CD4-positive, CD25-positive, alpha-beta regulatory T cell (primary cell): ENCODE data around the gene SORL1. TPM values are rescaled to one million over a fixed set of nuclear protein-coding genes. Genes with fewer than 3 reads are reported as not detected.
A peak's percentile ranks its signal among the peaks of the same experiment; 100 is the strongest.

Experiments
- ATAC-seq, 2 donors: fragments of 150-1000 bp; cut with Tn5 transposase; one replicate each; pipeline ENCODE4 v1.10.0; 2021; ENCODE audit warnings: low read depth in 2 of 2, moderate number of reproducible peaks in 2 of 2, moderate library complexity in 1 of 2
- DNase-seq, 3 donors: peaks; one replicate each; pipeline versions ENCODE4 v3.0.0 to v3.0.0-alpha.2; 2012 to 2022; ENCODE audit warnings: mixed read lengths in 1 of 3
- H3K27ac ChIP-seq: one replicate; pipeline ENCODE4 v1.7.0; 2013; ENCODE audit warnings: mild to moderate bottlenecking, low read length; ENCODE audit not compliant: insufficient read depth, poor library complexity, severe bottlenecking
- H3K27me3 ChIP-seq: one replicate; pipeline ENCODE4 v1.7.0; 2013; ENCODE audit warnings: low read length; ENCODE audit not compliant: control insufficient read depth, insufficient read depth
- H3K36me3 ChIP-seq: one replicate; pipeline ENCODE4 v1.7.0; 2013; ENCODE audit warnings: mild to moderate bottlenecking, low read length, moderate library complexity; ENCODE audit not compliant: control insufficient read depth, insufficient read depth
- H3K4me1 ChIP-seq: 2 replicates; pipeline ENCODE4 v1.7.0; 2013; ENCODE audit warnings: mild to moderate bottlenecking, low read length; ENCODE audit not compliant: insufficient read depth, control insufficient read depth, poor library complexity, severe bottlenecking
- H3K4me3 ChIP-seq: one replicate; pipeline ENCODE4 v1.7.0; 2013; ENCODE audit warnings: low read depth, mild to moderate bottlenecking, low read length, moderate library complexity
- H3K9me3 ChIP-seq, 2 experiments: 1 replicate in 1 of 2; 2 replicates in 1 of 2; pipeline ENCODE4 v1.7.0; 2013; ENCODE audit warnings: low read length in 2 of 2, mild to moderate bottlenecking in 1 of 2, moderate library complexity in 1 of 2; ENCODE audit not compliant: control insufficient read depth in 2 of 2
- H3K27ac Mint-ChIP-seq, 3 donors: one replicate each; pipeline ENCODE4 v1.8.0; 2020 to 2022; ENCODE audit warnings: mild to moderate bottlenecking in 3 of 3, mixed read lengths in 3 of 3, moderate library complexity in 2 of 3
- H3K27me3 Mint-ChIP-seq: one replicate; pipeline ENCODE4 v1.8.0; 2022; ENCODE audit warnings: mild to moderate bottlenecking, mixed read lengths
- H3K36me3 Mint-ChIP-seq: one replicate; pipeline ENCODE4 v1.8.0; 2020; ENCODE audit warnings: mixed read lengths
- H3K4me1 Mint-ChIP-seq, 4 donors: one replicate each; pipeline ENCODE4 v1.8.0; 2020 to 2022; ENCODE audit warnings: mixed read lengths in 4 of 4, mild to moderate bottlenecking in 1 of 4
- H3K4me3 Mint-ChIP-seq, 4 donors: one replicate each; pipeline ENCODE4 v1.8.0; 2020 to 2022; ENCODE audit warnings: mild to moderate bottlenecking in 4 of 4, mixed read lengths in 4 of 4, moderate library complexity in 3 of 4
- H3K9me3 Mint-ChIP-seq, 7 donors: one replicate each; pipeline ENCODE4 v1.8.0; 2020 to 2022; ENCODE audit warnings: mixed read lengths in 7 of 7, mild to moderate bottlenecking in 3 of 7, moderate library complexity in 2 of 7
- polyA plus RNA-seq, 4 donors: library from polyadenylated mRNA; unstranded; fragments of 300-500 nt; fragmentation: Illumina TruSeq; gene quantifications; one replicate each; pipeline ENCODE4 v1.2.3, GENCODE V29; 2021
- total RNA-seq: library from RNA; stranded (reverse); gene quantifications from one replicate; pipeline ENCODE4 v1.2.3, GENCODE V29; 2022

Gene SORL1
- total and polyA plus RNA-seq, 5 donors from 2014 or later = 143 to 441 (median 168) TPM

- Mint-ChIP-seq H3K9me3 (no peaks in the 10 kb centered on the region), H3K4me3 (no peak overlapping the region), H3K27me3 (no peaks in the 10 kb centered on the region), H3K36me3 (peaks cover 91% of the 10 kb centered on the region), H3K4me1 (peaks cover 0 to 6% (median 1%) of the 10 kb centered on the region in 4 donors), H3K27ac (no peak overlapping the region)
- no peak overlapping the region for H3K4me3 ChIP-seq
- no peaks in the 10 kb centered on the region for H3K27me3 ChIP-seq
- peaks cover 100% of the 10 kb centered on the region for H3K36me3 ChIP-seq
- H3K9me3 ChIP-seq = no peaks in the 10 kb centered on the region
- DNase-seq = no peak
- H3K4me1 ChIP-seq = no peaks in the 10 kb centered on the region
- no peak for ATAC-seq
- no peak overlapping the region for H3K27ac ChIP-seq
Observed at GRCh38 chr11:121618516-121618915, 166.4 kb downstream of the SORL1 start.

GRCh38 chr11:121625777-121626506, 173.8 kb downstream of the SORL1 start:
- ATAC-seq (no peak), DNase-seq (no peak)
- no peaks in the 10 kb centered on the region for H3K4me1 ChIP-seq
- Mint-ChIP-seq H3K4me1 (peaks cover 0 to 2% (median 0%) of the 10 kb centered on the region in 4 donors), H3K27me3 (no peaks in the 10 kb centered on the region), H3K36me3 (peaks cover 84% of the 10 kb centered on the region), H3K27ac (peak overlapping the region in 1 of 3 donors; percentile 54), H3K4me3 (no peak overlapping the region), H3K9me3 (no peaks in the 10 kb centered on the region)
- H3K4me3 ChIP-seq = no peak overlapping the region
- H3K9me3 ChIP-seq = no peaks in the 10 kb centered on the region
- H3K27me3 ChIP-seq = no peaks in the 10 kb centered on the region
- H3K36me3 ChIP-seq = peaks cover 98% of the 10 kb centered on the region
- H3K27ac ChIP-seq = no peak overlapping the region

GRCh38 chr11:121626507-121626875, 174.4 kb downstream of the SORL1 start:
- H3K4me1 Mint-ChIP-seq = peaks cover 0 to 2% (median 0%) of the 10 kb centered on the region in 4 donors

GRCh38 chr11:121626980-121627379, 174.9 kb downstream of the SORL1 start:
- Histone ChIP-seq H3K4me3 (no peak overlapping the region), H3K36me3 (peaks cover 97% of the 10 kb centered on the region), H3K27ac (no peak overlapping the region), H3K27me3 (no peaks in the 10 kb centered on the region), H3K9me3 (no peaks in the 10 kb centered on the region), H3K4me1 (no peaks in the 10 kb centered on the region)
- Mint-ChIP-seq H3K27ac (no peak overlapping the region), H3K9me3 (no peaks in the 10 kb centered on the region), H3K4me3 (no peak overlapping the region), H3K27me3 (no peaks in the 10 kb centered on the region), H3K36me3 (peaks cover 78% of the 10 kb centered on the region), H3K4me1 (peaks cover 0 to 2% (median 0%) of the 10 kb centered on the region in 4 donors)
- ATAC-seq (no peak), DNase-seq (no peak)

More at GRCh38 chr11:121626507-121626875, 174.4 kb downstream of the SORL1 start:
- ATAC-seq = no peak
- Histone ChIP-seq H3K27ac (no peak overlapping the region), H3K36me3 (peaks cover 97% of the 10 kb centered on the region), H3K27me3 (no peaks in the 10 kb centered on the region), H3K9me3 (no peaks in the 10 kb centered on the region), H3K4me3 (no peak overlapping the region), H3K4me1 (no peaks in the 10 kb centered on the region)
- peaks cover 79% of the 10 kb centered on the region for H3K36me3 Mint-ChIP-seq
- H3K27ac Mint-ChIP-seq = peak overlapping the region in 1 of 3 donors; percentile 54
- H3K9me3 Mint-ChIP-seq = no peaks in the 10 kb centered on the region
- H3K4me3 Mint-ChIP-seq = peak overlapping the region in 1 of 4 donors; percentile 44
- no peak for DNase-seq
- no peaks in the 10 kb centered on the region for H3K27me3 Mint-ChIP-seq

- H3K27me3 ChIP-seq = no peaks in the 10 kb centered on the region
- H3K4me3 ChIP-seq = no peak overlapping the region
- Mint-ChIP-seq H3K27me3 (no peaks in the 10 kb centered on the region), H3K4me1 (peaks cover 0 to 5% (median 0%) of the 10 kb centered on the region in 4 donors), H3K9me3 (no peaks in the 10 kb centered on the region), H3K27ac (no peak overlapping the region), H3K36me3 (peaks cover 58% of the 10 kb centered on the region), H3K4me3 (no peak overlapping the region)
- peaks cover 87% of the 10 kb centered on the region for H3K36me3 ChIP-seq
- no peak for ATAC-seq
- H3K4me1 ChIP-seq = no peaks in the 10 kb centered on the region
- H3K27ac ChIP-seq = no peak overlapping the region
- no peak for DNase-seq
- no peaks in the 10 kb centered on the region for H3K9me3 ChIP-seq
Observed at GRCh38 chr11:121630041-121630440, 177.9 kb downstream of the SORL1 start.

GRCh38 chr11:121631456-121631855, 179.3 kb downstream of the SORL1 start:
- Mint-ChIP-seq H3K36me3 (peaks cover 46% of the 10 kb centered on the region), H3K9me3 (no peaks in the 10 kb centered on the region), H3K4me3 (no peak overlapping the region), H3K4me1 (peaks cover 0 to 5% (median 0%) of the 10 kb centered on the region in 4 donors), H3K27me3 (no peaks in the 10 kb centered on the region), H3K27ac (no peak overlapping the region)
- Histone ChIP-seq H3K9me3 (no peaks in the 10 kb centered on the region), H3K36me3 (peaks cover 73% of the 10 kb centered on the region), H3K27ac (no peak overlapping the region), H3K4me1 (no peaks in the 10 kb centered on the region), H3K4me3 (no peak overlapping the region), H3K27me3 (no peaks in the 10 kb centered on the region)
- no peak for DNase-seq
- ATAC-seq = no peak

- peaks cover 28% of the 10 kb centered on the region for H3K36me3 Mint-ChIP-seq
- no peaks in the 10 kb centered on the region for H3K9me3 Mint-ChIP-seq
- H3K27ac Mint-ChIP-seq = peak overlapping the region in 2 of 3 donors; percentile 17 to 47
Observed at GRCh38 chr11:121634273-121634672, 182.2 kb downstream of the SORL1 start.

GRCh38 chr11:121634889-121635288, 182.8 kb downstream of the SORL1 start:
- ATAC-seq (no peak), DNase-seq (no peak)
- Mint-ChIP-seq H3K27me3 (no peaks in the 10 kb centered on the region), H3K4me3 (no peak overlapping the region), H3K9me3 (no peaks in the 10 kb centered on the region), H3K4me1 (peaks cover 0 to 3% (median under 1%) of the 10 kb centered on the region in 4 donors), H3K36me3 (peaks cover 25% of the 10 kb centered on the region), H3K27ac (peak overlapping the region in 1 of 3 donors; percentile 47)
- no peak overlapping the region for H3K4me3 ChIP-seq
- peaks cover 38% of the 10 kb centered on the region for H3K36me3 ChIP-seq
- no peaks in the 10 kb centered on the region for H3K9me3 ChIP-seq
- H3K27me3 ChIP-seq = no peaks in the 10 kb centered on the region
- H3K4me1 ChIP-seq = no peaks in the 10 kb centered on the region
- H3K27ac ChIP-seq = no peak overlapping the region

More at GRCh38 chr11:121634273-121634672, 182.2 kb downstream of the SORL1 start:
- Histone ChIP-seq H3K4me3 (no peak overlapping the region), H3K9me3 (no peaks in the 10 kb centered on the region), H3K36me3 (peaks cover 45% of the 10 kb centered on the region), H3K4me1 (no peaks in the 10 kb centered on the region), H3K27ac (no peak overlapping the region), H3K27me3 (no peaks in the 10 kb centered on the region)
- DNase-seq = no peak
- Mint-ChIP-seq H3K4me1 (peaks cover 0 to 3% (median under 1%) of the 10 kb centered on the region in 4 donors), H3K27me3 (no peaks in the 10 kb centered on the region), H3K4me3 (no peak overlapping the region)
- no peak for ATAC-seq
